ENCODE measurements around the gene MS4A10.
"Not testable (repeated sequence)": the region's sequence is repeated elsewhere in the genome, so short reads cannot be mapped to it uniquely, and the experiment has no call there.

MS4A10 gene

GRCh38 chr11:60754887-60755286, 30.2 kb upstream of the MS4A10 start:
- Histone ChIP-seq H3K36me3 (no peaks in the 10 kb centered on the region), H3K4me2 (no peak overlapping the region), H4K20me1 (no peaks in the 10 kb centered on the region), H3K27me3 (no peaks in the 10 kb centered on the region), H3K4me3 (no peak overlapping the region), H3K9ac (no peak overlapping the region), H3K4me1 (peaks cover 12% of the 10 kb centered on the region), H3K9me3 (no peaks in the 10 kb centered on the region), H3K27ac (no peak overlapping the region)
- no peak for TF ChIP-seq Cebpa-rat (IDR thresholded peaks at IDR 0.05)

GRCh38 chr11:60756307-60757032, 28.7 kb upstream of the MS4A10 start, which contains the start of gene MS4A15:
Gene MS4A15, plus strand, starts transcription at chr11:60756867. Its CDS starts 6,867 bp downstream, at chr11:60763734.
- Histone ChIP-seq H3K9me3 (no peaks in the 10 kb centered on the region), H4K20me1 (no peaks in the 10 kb centered on the region), H3K27ac (no peak within 1 kb of the TSS), H3K27me3 (no peaks in the 10 kb centered on the region), H3K4me2 (no peak within 1 kb of the TSS), H3K36me3 (no peaks in the 10 kb centered on the region), H3K4me3 (no peak within 1 kb of the TSS), H3K4me1 (peaks cover 17% of the 10 kb centered on the region), H3K9ac (no peak within 1 kb of the TSS)
- no peak for TF ChIP-seq Cebpa-rat (IDR thresholded peaks at IDR 0.05)

GRCh38 chr11:60757231-60757800, 27.8 kb upstream of the MS4A10 start:
- TF ChIP-seq Cebpa-rat (IDR thresholded peaks at IDR 0.05) = no peak
- H3K9ac ChIP-seq = no peak overlapping the region
- H3K4me2 ChIP-seq = no peak overlapping the region
- no peaks in the 10 kb centered on the region for H4K20me1 ChIP-seq
- H3K27ac ChIP-seq = no peak overlapping the region
- H3K36me3 ChIP-seq = no peaks in the 10 kb centered on the region
- H3K4me1 ChIP-seq = peaks cover 17% of the 10 kb centered on the region
- no peak overlapping the region for H3K4me3 ChIP-seq
- no peaks in the 10 kb centered on the region for H3K9me3 ChIP-seq
- H3K27me3 ChIP-seq = no peaks in the 10 kb centered on the region

GRCh38 chr11:60758671-60759070, 26.5 kb upstream of the MS4A10 start:
- H3K36me3 ChIP-seq, H3K27me3 ChIP-seq, H3K27ac ChIP-seq, H4K20me1 ChIP-seq, H3K4me3 ChIP-seq, H3K9me3 ChIP-seq, H3K9ac ChIP-seq: not testable (repeated sequence)
- Histone ChIP-seq H3K4me1 (peaks cover 28% of the 10 kb centered on the region), H3K4me2 (peak overlapping the region; percentile 73; the same call in 1 of the 2 replicates)

- Histone ChIP-seq H3K4me1 (peaks cover 30% of the 10 kb centered on the region), H3K4me2 (peak overlapping the region; percentile 73)
- H3K27me3 ChIP-seq, H3K4me3 ChIP-seq, H3K9me3 ChIP-seq, H3K27ac ChIP-seq, H3K9ac ChIP-seq, H4K20me1 ChIP-seq, H3K36me3 ChIP-seq: not testable (repeated sequence)
Observed at GRCh38 chr11:60759438-60760225, 25.5 kb upstream of the MS4A10 start.

- Histone ChIP-seq H3K4me3 (no peak overlapping the region), H4K20me1 (no peaks in the 10 kb centered on the region), H3K36me3 (no peaks in the 10 kb centered on the region), H3K4me2 (no peak overlapping the region), H3K9ac (no peak overlapping the region), H3K27ac (no peak overlapping the region), H3K27me3 (no peaks in the 10 kb centered on the region), H3K9me3 (no peaks in the 10 kb centered on the region), H3K4me1 (peaks cover 34% of the 10 kb centered on the region)
- no peak for TF ChIP-seq Cebpa-rat (IDR thresholded peaks at IDR 0.05)
Observed at GRCh38 chr11:60761436-60762190, 23.5 kb upstream of the MS4A10 start.

- no peaks in the 10 kb centered on the region for H3K27me3 ChIP-seq
- TF ChIP-seq Cebpa-rat (IDR thresholded peaks at IDR 0.05) = no peak
- peak overlapping the region; percentile 33 for H3K4me2 ChIP-seq
- H4K20me1 ChIP-seq = no peaks in the 10 kb centered on the region
- no peak overlapping the region for H3K4me3 ChIP-seq
- no peaks in the 10 kb centered on the region for H3K36me3 ChIP-seq
- peaks cover 34% of the 10 kb centered on the region for H3K4me1 ChIP-seq
- no peak overlapping the region for H3K9ac ChIP-seq
- no peak overlapping the region for H3K27ac ChIP-seq
- H3K9me3 ChIP-seq = no peaks in the 10 kb centered on the region
Observed at GRCh38 chr11:60762851-60763691, 22.1 kb upstream of the MS4A10 start.

- H3K9ac ChIP-seq = no peak overlapping the region
- H3K4me1 ChIP-seq = peaks cover 33% of the 10 kb centered on the region
- no peaks in the 10 kb centered on the region for H3K36me3 ChIP-seq
- H4K20me1 ChIP-seq = no peaks in the 10 kb centered on the region
- H3K27me3 ChIP-seq = no peaks in the 10 kb centered on the region
- H3K4me3 ChIP-seq = no peak overlapping the region
- no peaks in the 10 kb centered on the region for H3K9me3 ChIP-seq
- no peak for TF ChIP-seq Cebpa-rat (IDR thresholded peaks at IDR 0.05)
- no peak overlapping the region for H3K4me2 ChIP-seq
- H3K27ac ChIP-seq = no peak overlapping the region
Observed at GRCh38 chr11:60763692-60764369, 21.3 kb upstream of the MS4A10 start.
